ENCODE measurements around the gene WASL.

The WASL gene

DNA sequence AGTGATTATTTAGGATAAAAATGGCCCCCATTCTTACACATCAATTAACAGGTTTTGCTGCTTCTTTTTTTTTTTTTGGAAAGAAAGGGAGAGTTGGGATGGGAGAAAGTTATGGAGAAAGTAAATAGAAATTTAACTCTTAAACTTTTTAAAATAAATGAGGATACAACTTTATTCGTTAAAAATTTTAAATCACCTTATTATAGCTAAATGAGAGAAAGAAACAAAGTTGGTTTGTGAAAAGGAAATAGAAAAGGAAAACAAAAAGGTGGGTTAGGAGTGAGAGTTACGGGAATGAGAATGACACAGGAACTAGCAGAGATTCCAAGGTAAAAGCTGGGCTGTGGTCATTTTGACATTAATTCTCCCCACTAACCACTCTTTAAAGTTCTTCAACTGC, 58.3 kb downstream of the WASL start:
- no peak for DNase-seq (ENCODE audit: low read depth)

DNA sequence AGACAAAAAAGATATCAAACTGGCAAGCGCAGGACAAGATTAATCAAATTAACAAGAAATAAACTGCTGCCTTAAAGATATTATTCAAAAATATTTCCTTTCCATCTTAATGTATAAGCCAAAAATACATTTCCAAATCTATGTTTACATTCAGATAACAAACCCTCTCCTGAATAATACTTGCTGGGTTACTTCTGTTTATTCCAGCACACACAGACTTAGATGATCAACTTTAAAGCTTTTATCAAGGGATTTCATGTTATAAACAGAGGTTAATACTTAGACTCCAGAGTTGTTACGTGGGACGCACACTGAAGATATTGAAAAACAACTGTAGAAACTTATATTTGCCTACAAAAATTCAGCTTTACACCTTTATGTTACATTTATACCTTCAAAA, 59.6 kb downstream of the WASL start:
- no peak for DNase-seq (ENCODE audit: low read depth)

DNA sequence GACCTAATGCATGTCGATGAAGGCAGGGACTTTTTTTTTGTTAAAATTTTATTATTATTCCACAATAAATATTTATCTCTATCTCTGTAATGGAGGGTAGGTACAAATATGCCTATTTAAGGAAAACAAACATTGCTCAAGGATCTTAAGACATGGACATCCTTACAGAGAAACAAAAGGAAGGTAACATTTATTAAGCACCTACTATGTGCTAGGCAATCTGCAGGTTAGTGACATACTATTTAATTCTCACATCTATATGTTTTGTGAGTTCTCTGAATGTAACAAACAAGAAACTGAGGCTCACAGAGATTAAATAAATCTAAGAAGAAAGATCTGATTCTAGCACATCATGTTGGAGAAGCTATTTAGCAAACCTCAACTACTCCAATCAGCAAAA, 61.1 kb downstream of the WASL start:
- no peak for DNase-seq (ENCODE audit: low read depth)

DNA sequence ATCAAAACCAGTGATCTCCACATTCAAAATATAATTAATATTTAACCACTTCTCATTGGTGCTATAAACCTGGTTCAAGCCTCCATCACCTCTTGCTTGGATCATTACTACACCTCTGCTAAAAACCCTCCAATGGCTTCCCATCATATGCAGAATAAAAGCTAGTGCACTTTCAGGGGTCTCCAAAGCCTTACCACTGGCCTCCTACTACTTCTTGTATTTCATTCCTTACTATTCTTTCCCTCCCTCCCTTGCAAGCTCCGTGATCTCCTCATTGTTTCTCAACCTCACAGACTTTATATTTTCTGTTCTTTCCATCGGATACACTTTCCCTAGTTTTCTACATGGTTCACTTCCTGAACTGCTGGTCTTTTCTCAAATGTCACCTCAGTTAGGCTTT, 61.6 kb downstream of the WASL start:
- DNase-seq (ENCODE audit: low read depth): no peak

DNA sequence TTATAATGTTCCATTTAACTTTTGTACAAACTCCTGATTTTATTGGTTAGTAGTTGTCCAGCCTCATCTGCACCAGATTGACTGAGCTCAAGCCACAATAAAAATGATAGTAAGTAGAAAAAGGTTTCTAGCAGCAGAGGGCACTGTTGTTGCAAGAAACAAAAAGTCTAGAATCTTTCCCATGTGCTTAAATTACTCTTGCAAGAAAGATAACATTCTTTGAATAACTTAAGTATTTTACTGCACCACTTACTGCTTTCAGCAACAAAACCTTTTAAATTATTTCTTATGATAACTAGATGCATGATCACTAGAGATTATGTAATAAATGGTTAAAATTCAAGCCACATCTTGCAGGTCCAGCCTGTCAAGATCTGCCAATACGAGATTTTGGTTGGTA, 66.1 kb downstream of the WASL start:
- no peak for DNase-seq (ENCODE audit: low read depth)

DNA sequence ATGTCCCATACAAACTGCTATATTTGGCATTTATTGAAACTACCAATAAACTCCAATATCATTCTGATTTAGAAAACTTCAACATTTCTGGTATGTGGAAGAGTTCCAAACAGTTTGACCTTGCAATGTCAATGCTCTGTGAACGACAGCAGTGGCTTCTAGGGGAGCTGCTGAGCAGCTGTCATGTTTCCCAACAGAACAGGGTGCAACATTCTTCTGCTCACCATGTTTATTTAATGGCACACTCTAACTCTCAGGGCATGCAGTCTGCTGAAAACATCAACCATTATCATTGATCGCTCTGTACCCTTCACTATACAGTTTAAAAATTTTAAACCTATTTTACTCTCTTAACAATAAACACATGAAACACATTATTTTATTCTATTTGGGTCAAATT, 67.2 kb downstream of the WASL start:
- DNase-seq (ENCODE audit: low read depth): no peak

DNA sequence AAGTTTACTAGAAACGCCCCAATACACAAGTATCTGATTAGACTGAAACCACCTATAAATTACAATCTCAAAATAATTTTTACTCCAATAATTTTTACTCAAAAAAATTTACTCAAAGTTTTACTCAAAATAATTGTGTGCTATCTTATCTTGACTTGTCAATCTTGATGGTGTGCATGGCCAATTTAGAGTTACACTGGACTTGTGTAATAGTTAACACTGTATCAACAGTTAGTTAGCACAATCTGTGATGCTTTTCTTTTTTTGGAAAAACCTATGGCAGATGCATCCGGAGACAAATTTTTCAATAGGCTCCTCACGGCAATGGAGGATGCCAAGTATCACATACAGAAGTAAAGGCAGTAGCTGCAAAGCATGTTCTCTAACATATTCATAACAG, 68.2 kb downstream of the WASL start:
- no peak for DNase-seq (ENCODE audit: low read depth)

DNA sequence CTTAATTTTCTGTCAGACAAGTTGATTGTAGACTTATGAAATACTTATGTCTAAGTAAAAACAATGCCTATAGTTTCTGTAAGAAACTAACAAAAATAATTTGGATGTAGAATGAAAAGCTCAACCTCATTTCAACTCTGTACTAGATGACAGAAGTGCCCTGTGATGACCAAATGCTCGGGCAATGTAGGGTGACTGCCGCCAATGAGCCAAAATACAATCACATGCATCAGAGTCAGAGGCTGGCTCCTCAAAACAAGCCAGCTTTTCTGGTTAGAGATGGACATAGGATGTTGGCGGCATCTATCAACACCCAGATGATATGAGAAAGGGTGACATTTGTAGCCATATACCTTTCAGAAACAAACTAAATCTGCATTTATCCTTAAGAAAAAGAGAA, 69.2 kb downstream of the WASL start:
- DNase-seq (ENCODE audit: low read depth): no peak

DNA sequence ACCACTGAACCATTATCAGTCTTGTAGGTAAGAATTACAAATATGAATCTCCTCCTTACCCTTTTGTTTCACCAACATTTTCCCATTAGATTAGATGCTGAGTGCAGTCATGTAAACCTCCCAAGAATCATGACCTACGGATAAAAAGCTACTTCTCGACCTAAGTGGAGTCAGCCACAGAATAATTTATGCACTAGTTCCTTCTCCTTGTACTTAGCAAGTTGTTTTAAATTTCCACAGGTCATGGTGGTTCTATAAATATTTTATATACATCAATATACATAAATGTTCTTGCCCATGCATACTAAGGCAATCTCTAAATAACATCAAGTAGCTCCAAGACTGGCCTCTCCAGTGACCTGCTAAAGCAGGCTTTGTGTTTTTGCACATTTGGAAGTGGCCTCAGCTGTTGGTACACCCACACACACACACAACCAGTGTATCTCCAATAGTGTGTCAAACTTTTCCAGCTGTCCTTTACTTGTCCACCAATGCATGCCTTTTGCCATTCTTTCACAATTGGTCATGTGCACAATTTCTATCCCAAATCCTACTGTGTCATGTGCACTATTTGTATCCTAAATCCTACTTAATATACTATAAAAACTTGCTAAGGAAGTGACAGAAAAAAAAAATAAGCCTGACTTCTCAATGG, 71.6 kb downstream of the WASL start:
- no peak for DNase-seq (ENCODE audit: low read depth)

DNA sequence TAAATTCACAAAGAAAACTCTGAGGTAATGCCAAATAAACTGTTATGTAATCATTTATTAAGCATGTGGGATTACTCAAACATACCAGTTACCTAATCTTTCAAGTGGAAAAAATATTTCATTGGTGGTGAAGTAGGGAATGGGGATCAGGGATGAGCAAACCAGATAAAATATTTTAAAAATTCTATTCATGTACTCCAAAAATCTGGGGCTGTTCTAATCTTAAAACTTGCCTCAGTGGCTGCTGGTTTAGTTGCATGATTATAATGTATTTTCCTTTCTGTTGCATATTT, 73.7 kb downstream of the WASL start:
- DNase-seq (ENCODE audit: low read depth): no peak

DNA sequence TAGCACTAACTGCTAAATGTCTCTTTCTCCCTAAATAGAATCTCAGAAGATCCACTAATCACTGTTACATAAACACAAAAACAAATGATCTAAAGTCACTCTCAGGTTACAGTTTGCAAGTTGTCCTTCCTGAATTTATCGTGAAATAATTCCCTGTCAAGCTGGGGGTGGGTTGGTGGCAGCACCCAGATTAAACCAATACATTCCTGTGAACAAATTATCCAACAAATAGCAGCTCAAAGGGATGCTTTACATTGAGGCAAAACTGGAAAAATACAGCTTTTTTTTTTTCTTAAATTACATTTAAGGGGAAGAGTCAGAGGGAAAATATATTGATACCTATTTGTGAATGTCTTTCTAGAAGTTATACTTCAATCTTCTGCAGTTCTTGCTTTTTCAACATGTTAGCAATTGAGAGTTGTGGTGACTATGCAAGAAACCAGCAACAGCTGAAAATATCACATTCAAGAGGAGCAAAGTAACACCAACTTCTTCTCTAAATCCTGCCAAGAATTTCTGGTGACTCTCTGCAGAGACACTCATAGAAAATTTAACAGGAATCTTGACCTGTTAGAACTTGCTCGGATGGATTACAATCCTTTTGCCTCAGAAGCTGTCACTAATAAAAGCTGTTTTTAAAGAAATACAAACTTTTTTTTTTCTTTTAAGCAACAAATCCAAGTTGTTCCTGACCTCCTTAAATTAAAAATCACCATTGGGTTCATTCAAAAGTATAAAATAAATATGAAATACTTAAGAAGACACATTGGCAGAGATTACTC, 74.2 kb downstream of the WASL start:
- no peak for DNase-seq (ENCODE audit: low read depth)

DNA sequence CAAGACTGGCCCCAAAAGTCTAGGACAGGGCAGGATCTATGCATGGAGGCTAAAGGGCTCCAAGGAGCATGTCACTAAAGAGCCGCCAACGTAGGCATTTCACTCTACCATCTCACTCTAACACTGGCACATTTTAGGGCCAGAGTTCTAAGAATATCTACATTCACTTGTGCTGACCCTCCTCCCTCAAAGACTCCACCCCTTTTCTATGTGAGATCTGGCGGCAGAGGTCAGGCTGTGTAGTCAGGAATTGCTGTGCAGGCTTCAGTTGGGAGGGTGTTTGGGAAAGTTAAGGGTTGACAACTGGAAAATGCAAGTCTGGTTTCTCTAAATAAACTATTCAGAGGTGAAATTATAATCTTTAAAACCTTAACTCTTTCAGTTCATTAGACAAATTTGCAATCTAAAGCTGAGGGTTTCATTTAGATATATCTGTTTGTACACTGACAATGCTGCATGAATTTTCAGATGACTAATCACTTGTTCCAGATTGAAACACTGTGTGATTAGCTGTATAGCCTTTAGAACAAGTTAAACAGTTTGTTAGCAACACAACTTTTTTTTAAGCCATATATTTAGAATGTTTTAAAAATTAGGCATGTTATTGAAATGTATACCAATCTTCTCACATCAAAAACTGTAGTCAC, 74.9 kb downstream of the WASL start:
- no peak for DNase-seq (ENCODE audit: low read depth)

DNA sequence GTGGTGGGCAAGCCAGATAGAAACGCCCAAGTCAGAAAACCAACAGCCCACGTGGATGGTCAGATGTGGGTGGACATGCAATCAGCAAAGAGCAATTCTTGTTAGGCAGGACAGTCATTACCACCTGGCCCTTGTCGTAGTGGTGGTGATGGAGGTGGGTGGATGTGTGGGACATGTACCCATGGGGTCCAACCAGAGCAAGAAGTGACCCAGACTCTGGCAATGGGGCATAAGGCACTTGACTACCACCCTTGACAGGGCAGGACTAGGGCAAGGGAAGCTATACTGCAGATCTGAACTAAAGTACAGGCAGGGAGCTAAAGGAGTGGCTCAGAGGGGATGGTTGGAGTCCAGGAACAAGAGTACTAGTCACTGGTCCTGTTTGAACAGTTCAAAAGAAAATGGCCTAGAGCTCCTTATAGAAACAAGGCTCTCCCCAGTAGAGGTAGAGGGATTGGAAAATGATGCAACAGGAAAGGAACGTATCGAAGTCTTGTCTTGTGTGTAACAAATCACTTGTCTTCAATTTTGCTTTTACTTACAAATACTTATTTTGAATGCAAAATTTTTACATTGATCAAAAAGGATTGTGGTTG, 75.6 kb downstream of the WASL start:
- no peak for DNase-seq (ENCODE audit: low read depth)

DNA sequence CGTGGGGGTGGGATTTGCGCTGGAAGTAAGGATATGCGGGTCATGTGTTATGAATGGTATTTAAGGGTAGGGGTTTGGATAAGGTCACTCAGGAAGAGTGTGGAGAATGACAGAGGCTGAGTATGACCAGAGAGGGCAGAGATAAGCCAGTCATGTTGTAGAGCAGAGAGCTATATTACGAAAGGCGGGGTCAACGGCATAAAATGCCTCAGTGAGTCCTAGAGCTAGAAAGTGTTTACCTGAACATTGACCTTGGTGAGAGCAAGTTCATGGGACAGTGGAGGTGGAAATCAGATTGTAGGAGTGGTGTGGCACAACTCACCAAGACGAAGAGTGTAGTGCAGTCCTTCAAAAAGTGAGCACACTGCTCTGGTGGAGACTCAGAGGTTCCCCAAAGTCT, 79.3 kb downstream of the WASL start:
- DNase-seq (ENCODE audit: low read depth): no peak

DNA sequence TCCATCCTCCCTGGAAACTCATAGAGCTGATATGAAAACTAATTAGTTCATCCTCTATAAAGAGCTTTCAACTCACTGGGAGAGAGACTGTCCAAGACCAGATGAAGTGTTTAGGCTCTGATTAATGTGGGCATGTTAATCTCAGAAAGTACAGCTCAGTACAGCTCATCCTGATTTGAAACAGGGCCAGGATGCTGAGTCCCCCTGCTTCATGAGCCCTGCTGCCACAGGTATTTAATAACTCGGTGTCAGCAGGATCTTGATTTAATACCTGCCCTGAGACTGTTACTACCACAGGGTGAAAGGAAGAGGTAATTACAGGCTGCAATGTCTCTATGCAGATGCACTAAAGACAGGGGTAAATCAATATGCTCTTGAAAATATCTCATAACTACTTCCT, 82.3 kb downstream of the WASL start:
- DNase-seq (ENCODE audit: low read depth): no peak

DNA sequence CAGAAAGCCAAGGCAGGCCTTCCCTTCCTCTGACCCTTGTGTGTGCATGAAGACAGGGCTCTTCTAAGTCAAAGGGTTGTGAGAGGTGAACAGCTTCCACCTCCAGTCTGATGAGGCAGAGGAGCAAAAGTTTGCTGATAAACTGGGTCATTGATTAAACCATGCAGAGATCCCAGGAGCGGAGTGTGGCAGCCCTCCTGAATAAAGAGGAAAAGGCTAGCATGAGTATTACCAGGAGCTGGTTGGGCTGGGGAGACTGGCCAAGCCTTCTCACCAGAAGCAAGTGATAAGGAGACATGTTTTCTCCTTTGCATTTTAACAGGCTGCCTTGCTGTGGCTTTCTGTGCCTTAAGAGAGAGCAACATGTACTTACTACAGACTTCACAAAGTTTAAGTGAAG, 82.9 kb downstream of the WASL start:
- no peak for DNase-seq (ENCODE audit: low read depth)

DNA sequence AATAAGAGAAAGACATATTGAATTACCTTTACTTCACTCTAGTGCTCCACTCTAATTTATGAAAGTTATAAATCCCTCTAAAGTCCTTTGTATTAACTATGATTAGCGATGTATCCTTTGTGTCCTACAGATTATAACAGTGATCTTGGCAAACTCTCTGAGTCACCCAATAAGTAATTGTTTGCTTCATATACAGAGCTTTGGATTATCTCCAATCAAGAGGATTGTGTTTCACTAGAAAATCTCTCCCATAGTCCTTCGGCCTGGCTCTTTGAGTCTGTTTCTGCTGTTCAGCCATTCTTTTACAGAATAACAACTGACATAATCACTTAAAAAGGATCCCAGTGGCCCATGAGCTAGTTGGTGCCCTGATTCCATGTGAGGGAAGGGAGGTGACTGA, 83.6 kb downstream of the WASL start:
- no peak for DNase-seq (ENCODE audit: low read depth)

DNA sequence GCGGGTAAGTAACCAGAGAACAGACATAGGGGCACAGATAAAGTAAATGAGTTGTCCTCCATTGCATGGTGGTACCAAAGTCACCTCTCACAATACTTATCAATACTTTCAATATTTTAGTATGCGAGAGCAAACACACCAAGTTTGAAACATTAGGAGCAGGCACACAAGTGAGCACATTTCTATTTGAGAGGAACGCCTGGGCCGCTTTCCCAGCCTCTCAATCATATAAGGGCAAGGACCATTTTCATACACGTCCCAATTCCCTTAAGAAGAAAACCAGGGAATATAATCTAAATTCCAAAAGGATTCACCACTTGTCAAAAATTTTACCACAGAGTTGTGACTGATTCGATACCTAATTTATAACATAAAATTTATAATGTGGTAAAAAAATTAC, 85.6 kb downstream of the WASL start:
- DNase-seq (ENCODE audit: low read depth): no peak

DNA sequence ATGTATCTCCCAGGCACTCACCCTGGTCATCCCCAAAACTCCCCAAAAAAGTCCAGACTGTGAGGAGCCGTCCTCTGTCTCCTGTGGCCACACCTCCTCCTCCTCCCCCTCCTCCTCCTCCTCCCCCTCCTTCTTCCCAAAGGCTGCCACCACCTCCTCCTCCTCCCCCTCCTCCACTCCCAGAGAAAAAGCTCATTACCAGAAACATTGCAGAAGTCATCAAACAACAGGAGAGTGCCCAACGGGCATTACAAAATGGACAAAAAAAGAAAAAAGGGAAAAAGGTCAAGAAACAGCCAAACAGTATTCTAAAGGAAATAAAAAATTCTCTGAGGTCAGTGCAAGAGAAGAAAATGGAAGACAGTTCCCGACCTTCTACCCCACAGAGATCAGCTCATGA, 86.0 kb downstream of the WASL start:
- DNase-seq (ENCODE audit: low read depth): no peak

DNA sequence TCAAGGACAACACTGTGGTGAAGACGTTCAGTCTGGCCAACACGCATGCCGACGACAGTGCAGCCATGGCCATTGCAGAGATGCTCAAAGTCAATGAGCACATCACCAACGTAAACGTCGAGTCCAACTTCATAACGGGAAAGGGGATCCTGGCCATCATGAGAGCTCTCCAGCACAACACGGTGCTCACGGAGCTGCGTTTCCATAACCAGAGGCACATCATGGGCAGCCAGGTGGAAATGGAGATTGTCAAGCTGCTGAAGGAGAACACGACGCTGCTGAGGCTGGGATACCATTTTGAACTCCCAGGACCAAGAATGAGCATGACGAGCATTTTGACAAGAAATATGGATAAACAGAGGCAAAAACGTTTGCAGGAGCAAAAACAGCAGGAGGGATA, 86.5 kb downstream of the WASL start:
- DNase-seq (ENCODE audit: low read depth): no peak

DNA sequence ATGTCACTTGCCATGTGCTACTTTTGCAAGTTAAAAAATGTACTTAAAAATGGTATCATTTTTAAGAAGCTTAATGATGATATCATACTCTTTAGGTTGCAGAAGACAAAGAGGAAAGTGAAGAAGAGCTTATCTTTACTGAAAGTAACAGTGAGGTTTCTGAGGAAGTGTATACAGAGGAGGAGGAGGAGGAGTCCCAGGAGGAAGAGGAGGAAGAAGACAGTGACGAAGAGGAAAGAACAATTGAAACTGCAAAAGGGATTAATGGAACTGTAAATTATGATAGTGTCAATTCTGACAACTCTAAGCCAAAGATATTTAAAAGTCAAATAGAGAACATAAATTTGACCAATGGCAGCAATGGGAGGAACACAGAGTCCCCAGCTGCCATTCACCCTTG, 87.0 kb downstream of the WASL start:
- no peak for DNase-seq (ENCODE audit: low read depth)

DNA sequence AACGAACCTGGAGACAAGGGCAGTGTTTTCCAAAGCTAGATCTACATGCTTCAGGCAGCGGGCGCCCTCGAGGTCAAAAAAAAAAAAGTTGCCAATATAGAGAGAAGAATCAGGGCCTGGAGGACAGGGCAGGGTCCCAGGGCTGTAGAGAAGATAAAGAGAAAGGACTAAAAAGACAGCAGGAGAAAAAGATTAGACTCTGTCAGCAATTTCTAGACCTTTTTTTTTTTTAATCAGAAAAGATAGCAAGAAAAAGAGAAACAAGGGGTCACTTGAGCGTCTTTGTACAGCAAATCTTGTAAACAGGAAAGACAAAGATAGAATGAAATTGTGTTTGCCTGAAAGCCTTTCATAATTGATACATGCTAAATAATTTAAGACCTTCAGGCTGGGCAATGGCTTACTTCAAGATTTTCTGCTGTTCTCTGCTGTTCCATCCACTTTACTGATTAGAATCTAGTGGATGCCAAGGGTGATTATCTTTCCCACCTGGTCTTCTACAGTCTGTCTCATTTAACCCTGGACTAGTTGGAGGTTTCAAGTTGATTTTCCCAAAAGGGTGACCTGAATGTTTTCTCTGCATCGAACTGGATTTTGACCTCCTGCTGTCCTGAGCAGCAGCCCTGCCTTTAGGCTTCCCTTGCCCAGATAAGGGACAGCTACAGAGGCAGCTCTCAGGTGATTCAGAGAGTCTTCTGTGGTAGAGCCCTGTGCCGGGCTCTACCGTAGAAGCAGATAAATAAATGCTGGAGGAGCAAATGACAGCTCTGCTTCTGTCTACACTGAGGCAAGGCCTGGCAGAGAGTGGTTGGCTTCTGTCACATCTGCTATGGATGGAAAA, 88.1 kb downstream of the WASL start:
- no peak for DNase-seq (ENCODE audit: low read depth)

DNA sequence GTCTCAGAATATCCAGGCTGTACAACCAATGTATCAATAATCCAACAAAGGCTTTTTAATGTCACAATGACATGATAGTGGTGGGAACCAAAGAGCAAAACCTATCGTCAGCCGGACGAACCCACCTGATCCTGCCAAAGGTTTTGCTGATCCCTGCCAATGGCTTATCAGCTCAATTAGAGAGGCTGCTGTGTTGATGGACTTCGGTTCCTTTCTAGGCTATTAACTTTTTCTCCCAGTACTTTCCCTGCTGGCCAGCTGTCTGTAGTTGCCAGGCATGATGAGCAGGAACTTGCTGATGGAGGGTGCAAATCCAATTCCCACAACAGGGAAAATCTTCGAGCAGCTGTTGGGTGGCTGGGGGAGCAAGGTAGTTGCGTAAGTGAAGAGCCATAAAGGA, 90.8 kb downstream of the WASL start:
- no peak for DNase-seq (ENCODE audit: low read depth)

Data from HS-27A (cell line).